ENCODE data around the gene ADAM22. TPM values are rescaled to one million over a fixed set of nuclear protein-coding genes. Genes with fewer than 3 reads are reported as not detected.

The ADAM22 gene
- total RNA-seq, 4 donors from 2014 or later = 0.53 to 2.7 (median 1.5) TPM

GRCh38 chr7:87999261-87999660 lies 65.2 kb downstream of the ADAM22 start:
- 76% methylated on average over 1 of the region's 1 CpG for WGBS

GRCh38 chr7:88001744-88002530 lies 67.9 kb downstream of the ADAM22 start:
- Histone ChIP-seq H3K9me3 (no peaks in the 10 kb centered on the region), H3K27me3 (no peaks in the 10 kb centered on the region), H3K36me3 (no peaks in the 10 kb centered on the region), H3K4me3 (no peak overlapping the region), H3K4me1 (no peaks in the 10 kb centered on the region), H3K27ac (peak overlapping the region; percentile 26)
- DNase-seq (ENCODE audit: low spot score in 2 of 2) = no peak
- TF ChIP-seq POLR2A (IDR thresholded peaks at IDR 0.05) = no peak
- TF ChIP-seq EP300 (IDR thresholded peaks at IDR 0.05) = no peak
- TF ChIP-seq POLR2AphosphoS5 (IDR thresholded peaks at IDR 0.05) = no peak
- no peak for TF ChIP-seq CTCF (IDR thresholded peaks at IDR 0.05)
- 63% methylated on average over 6 of the region's 6 CpGs for WGBS

More at GRCh38 chr7:87999261-87999660, 65.2 kb downstream of the ADAM22 start:
- no peak for DNase-seq (ENCODE audit: low spot score in 2 of 2)
- Histone ChIP-seq H3K36me3 (no peaks in the 10 kb centered on the region), H3K27ac (no peak overlapping the region), H3K27me3 (no peaks in the 10 kb centered on the region), H3K4me1 (no peaks in the 10 kb centered on the region), H3K9me3 (no peaks in the 10 kb centered on the region), H3K4me3 (no peak overlapping the region)
- TF ChIP-seq POLR2A (IDR thresholded peaks at IDR 0.05) (no peak), CTCF (IDR thresholded peaks at IDR 0.05) (no peak), POLR2AphosphoS5 (IDR thresholded peaks at IDR 0.05) (no peak), EP300 (IDR thresholded peaks at IDR 0.05) (no peak)

- Histone ChIP-seq H3K27me3 (no peaks in the 10 kb centered on the region), H3K4me3 (no peak overlapping the region), H3K4me1 (no peaks in the 10 kb centered on the region), H3K27ac (peak overlapping the region; percentile 26), H3K36me3 (no peaks in the 10 kb centered on the region), H3K9me3 (no peaks in the 10 kb centered on the region)
- DNase-seq (ENCODE audit: low spot score in 2 of 2) = no peak
- TF ChIP-seq POLR2A (IDR thresholded peaks at IDR 0.05) (no peak), CTCF (IDR thresholded peaks at IDR 0.05) (no peak), EP300 (IDR thresholded peaks at IDR 0.05) (no peak), POLR2AphosphoS5 (IDR thresholded peaks at IDR 0.05) (no peak)
These were observed 68.6 kb downstream of the ADAM22 start for GRCh38 chr7:88002617-88003016.

GRCh38 chr7:88003581-88003980 lies 69.5 kb downstream of the ADAM22 start:
- 68% methylated on average over 3 of the region's 3 CpGs for WGBS
- Histone ChIP-seq H3K27ac (no peak overlapping the region), H3K4me1 (no peaks in the 10 kb centered on the region), H3K36me3 (no peaks in the 10 kb centered on the region), H3K4me3 (no peak overlapping the region), H3K9me3 (no peaks in the 10 kb centered on the region), H3K27me3 (no peaks in the 10 kb centered on the region)
- DNase-seq (ENCODE audit: low spot score in 2 of 2) = no peak
- TF ChIP-seq POLR2AphosphoS5 (IDR thresholded peaks at IDR 0.05) = no peak
- no peak for TF ChIP-seq POLR2A (IDR thresholded peaks at IDR 0.05)
- TF ChIP-seq EP300 (IDR thresholded peaks at IDR 0.05) = no peak
- no peak for TF ChIP-seq CTCF (IDR thresholded peaks at IDR 0.05)

- TF ChIP-seq CTCF (IDR thresholded peaks at IDR 0.05) (no peak), POLR2A (IDR thresholded peaks at IDR 0.05) (no peak), EP300 (IDR thresholded peaks at IDR 0.05) (no peak), POLR2AphosphoS5 (IDR thresholded peaks at IDR 0.05) (no peak)
- H3K9me3 ChIP-seq = no peaks in the 10 kb centered on the region
- no peak overlapping the region for H3K27ac ChIP-seq
- H3K4me3 ChIP-seq = no peak overlapping the region
- H3K4me1 ChIP-seq = no peaks in the 10 kb centered on the region
- no peaks in the 10 kb centered on the region for H3K36me3 ChIP-seq
- DNase-seq (ENCODE audit: low spot score in 2 of 2) = no peak
- H3K27me3 ChIP-seq = no peaks in the 10 kb centered on the region
These were observed 71.1 kb downstream of the ADAM22 start for GRCh38 chr7:88005191-88005590.
